HepG2 (cell line): ENCODE data around the gene FAM163B. TPM values are rescaled to one million over a fixed set of nuclear protein-coding genes. Genes with fewer than 3 reads are reported as not detected.

Source experiments
- ATAC-seq: fragments of 200-7000 bp; cut with Tn5 transposase; 3 replicates; pipeline ENCODE4 v1.9.1; 2020; ENCODE audit warnings: mild to moderate bottlenecking, moderate library complexity
- Bru-seq: library from RNA; stranded (reverse); fragments of 400-500 nt; gene quantifications from one replicate; lab custom pipeline; 2021; lab: Mats Ljungman, UMichigan
- BruChase-seq, 2 experiments: library from RNA; stranded (reverse); fragments of 400-500 nt; gene quantifications; one replicate each; lab custom pipeline; 2021; lab: Mats Ljungman, UMichigan
- BruUV-seq: library from RNA; stranded (reverse); fragments of 400-500 nt; replicated peaks from 2 replicates; lab custom pipeline; 2021; lab: Mats Ljungman, UMichigan
- CTCF ChIA-PET: fragments of 300-600 bp; formaldehyde crosslinking; extraction: SDS; loops from one replicate; lab custom pipeline; 2021; ENCODE audit warnings: low total read pairs, inconsistent platforms, low intra/inter-chr PET ratio; lab: Yijun Ruan, JAX
- POLR2A ChIA-PET: fragments of 350-600 bp; sonication (Branson Sonifier 250); formaldehyde crosslinking; loops from one replicate; lab custom pipeline; 2020; ENCODE audit warnings: antibody characterized with exemption, inconsistent platforms; lab: Yijun Ruan, JAX
- DNase-seq: peaks from one replicate; pipeline ENCODE4 v3.0.0-alpha.2; 2015; ENCODE audit warnings: low spot score
- FAIRE-seq: peaks from 3 replicates; lab custom pipeline; 2011; peaks lifted over from hg19 to GRCh38; lab: Jason Lieb, UNC
- H2AFZ ChIP-seq: one replicate; pipeline ENCODE4 v1.6.1; 2011; ENCODE audit warnings: low read length, inconsistent platforms
- H3K27ac ChIP-seq: fragments of 300-600 bp; 3 replicates; pipeline ENCODE4 v1.8.0; 2011; ENCODE audit warnings: mixed run types, mild to moderate bottlenecking, mixed read lengths, low read length, inconsistent platforms; ENCODE audit not compliant: insufficient read depth; ENCODE audit errors: extremely low read length
- H3K27me3 ChIP-seq, 2 experiments: fragments of 200-600 bp in 1 of 2; 2 replicates in 1 of 2; 3 replicates in 1 of 2; pipeline versions ENCODE4 v1.6.0 to v1.8.0; 2011; ENCODE audit warnings: low read length in 2 of 2, mild to moderate bottlenecking in 2 of 2, moderate library complexity in 2 of 2, inconsistent platforms in 1 of 2; ENCODE audit not compliant: insufficient read depth in 2 of 2, control insufficient read depth in 1 of 2
- H3K36me3 ChIP-seq, 2 experiments: fragments of 200-600 bp in 1 of 2; replicated peaks in 1 of 2; 2 replicates in 1 of 2; 3 replicates in 1 of 2; pipeline versions ENCODE4 v1.5.1 to v1.8.0; 2011; ENCODE audit warnings: low read length in 2 of 2, inconsistent platforms in 1 of 2; ENCODE audit not compliant: insufficient read depth in 2 of 2, control insufficient read depth in 1 of 2
- H3K4me1 ChIP-seq: 2 replicates; pipeline ENCODE4 v1.5.1; 2012; ENCODE audit warnings: low read length, inconsistent platforms; ENCODE audit not compliant: insufficient read depth
- H3K4me2 ChIP-seq: 2 replicates; pipeline ENCODE4 v1.6.0; 2011; ENCODE audit warnings: low read depth, low read length, inconsistent platforms
- H3K4me3 ChIP-seq, 3 experiments: fragments of 200-600 bp in 1 of 3; sonication (generic), shearing (Covaris generic) in 1 of 3; replicated peaks in 1 of 3; 2 replicates each; pipeline ENCODE4 v1.5.1; 2011 to 2016; ENCODE audit warnings: low read length in 3 of 3, inconsistent platforms in 2 of 3, low read depth in 2 of 3, mild to moderate bottlenecking in 2 of 3, control low read depth in 1 of 3, mixed read lengths in 1 of 3; ENCODE audit not compliant: insufficient read depth in 1 of 3
- H3K79me2 ChIP-seq: one replicate; pipeline ENCODE4 v1.6.1; 2011; ENCODE audit warnings: low read length, inconsistent platforms; ENCODE audit not compliant: insufficient read depth
- H3K9ac ChIP-seq: 2 replicates; pipeline ENCODE4 v1.6.0; 2011; ENCODE audit warnings: mild to moderate bottlenecking, low read depth, low read length, inconsistent platforms; ENCODE audit not compliant: insufficient read depth
- H3K9me3 ChIP-seq: 2 replicates; pipeline ENCODE4 v1.5.1; 2012; ENCODE audit warnings: mild to moderate bottlenecking, low read length
- H4K20me1 ChIP-seq: 2 replicates; pipeline ENCODE4 v1.6.0; 2011; ENCODE audit warnings: inconsistent platforms, mild to moderate bottlenecking, low read length, moderate library complexity; ENCODE audit not compliant: insufficient read depth
- HCFC1 ChIP-seq: fragments of 150-350 bp; IDR thresholded peaks from 2 replicates; pipeline ENCODE4 v1.6.1; 2014; ENCODE audit warnings: low read depth, low read length
- HDAC1 ChIP-seq: sonication (generic); formaldehyde crosslinking; IDR thresholded peaks from 2 replicates; pipeline ENCODE4 v1.5.1; 2020; ENCODE audit warnings: mild to moderate bottlenecking, missing genetic modification reagents
- MTF2 ChIP-seq: sonication (generic); formaldehyde crosslinking; IDR thresholded peaks from 2 replicates; pipeline ENCODE4 v1.5.0; 2020; ENCODE audit warnings: missing genetic modification reagents, borderline replicate concordance
- NFKB2 ChIP-seq: sonication (generic); formaldehyde crosslinking; IDR thresholded peaks from 2 replicates; pipeline ENCODE4 v1.4.0; 2020; ENCODE audit warnings: missing genetic modification reagents, borderline replicate concordance
- SNAI1 ChIP-seq: sonication (generic); formaldehyde crosslinking; IDR thresholded peaks from 2 replicates; pipeline ENCODE4 v1.5.0; 2020; ENCODE audit warnings: mild to moderate bottlenecking, missing genetic modification reagents, borderline replicate concordance
- ZNF749 ChIP-seq: sonication (generic); formaldehyde crosslinking; IDR thresholded peaks from 2 replicates; pipeline ENCODE4 v1.8.0; 2022; ENCODE audit warnings: mild to moderate bottlenecking, missing genetic modification reagents, moderate library complexity, borderline replicate concordance
- WGBS: methylation state at CpG from one replicate; pipeline ENCODE4 v1.1.6; 2017; ENCODE audit warnings: low lambda C conversion rate; 5-methylcytosine and 5-hydroxymethylcytosine counted together
- in situ Hi-C: cut with HindIII; loops from 2 replicates; pipeline ENCODE4 v1.10.0; 2017; ENCODE audit warnings: low pct_unique_long_range_greater_than_20kb; ENCODE audit not compliant: extremely low pct_ligation_motif_present
- intact Hi-C: fragments of 100-400 bp; cut with micrococcal nuclease; formaldehyde crosslinking; loops from one replicate; pipeline ENCODE4 v1.10.0; 2022; ENCODE audit not compliant: unreplicated experiment
- long read RNA-seq, 2 experiments: library from RNA in 1 of 2; library from polyadenylated mRNA in 1 of 2; stranded (forward) in 1 of 2; unstranded in 1 of 2; transcript quantifications; one replicate each; pipeline ENCODE4 v2.0.0, GENCODE V29; 2019 to 2022
- polyA minus RNA-seq, 3 experiments: library from RNA; depleted of rRNA, polyadenylated mRNA; stranded (reverse); fragments of >200 nt; gene quantifications; 2 replicates each; pipeline ENCODE4 v1.2.3, GENCODE V29; 2011; ENCODE audit warnings: low replicate concordance in 1 of 3
- polyA plus RNA-seq, 8 experiments: library from polyadenylated mRNA; depleted of rRNA in 3 of 8; stranded (reverse) in 7 of 8; unstranded in 1 of 8; fragments of >200 nt; fragmentation: Illumina TruSeq in 4 of 8; extraction: Trizol in 4 of 8; gene quantifications; 2 replicates each; pipeline versions ENCODE4 v1.2.1 to v1.2.3, GENCODE V29; 2011 to 2016; ENCODE audit warnings: low read depth in 4 of 8, missing spikeins in 1 of 8, mixed read lengths in 1 of 8; ENCODE audit not compliant: insufficient read depth in 1 of 8
- total RNA-seq, 5 experiments: library from RNA; depleted of rRNA; stranded (reverse); fragments of >200 nt; fragmentation: Illumina TruSeq; extraction: Trizol; gene quantifications; 2 replicates each; pipeline ENCODE4 v1.2.3, GENCODE V29; 2016; ENCODE audit warnings: low read depth in 1 of 5
- TF ChIP-seq, protein P1 (sequence below), 2 experiments: sonication (generic) in 1 of 2; formaldehyde crosslinking in 1 of 2; IDR thresholded peaks; 2 replicates each; pipeline versions ENCODE4 v1.6.1 to v1.9.0; 2014 to 2022; ENCODE audit warnings: antibody characterized with exemption in 1 of 2, borderline replicate concordance in 1 of 2, inconsistent platforms in 1 of 2, low read depth in 1 of 2, missing genetic modification reagents in 1 of 2
- TF ChIP-seq, protein P2 (sequence below): IDR thresholded peaks from 2 replicates; pipeline ENCODE4 v1.6.1; 2016; ENCODE audit warnings: missing genetic modification reagents, missing compliant biosample characterization
- TF ChIP-seq, protein P3 (sequence below): sonication (generic); formaldehyde crosslinking; IDR thresholded peaks from 2 replicates; pipeline ENCODE4 v1.5.1; 2020; ENCODE audit warnings: missing genetic modification reagents, mild to moderate bottlenecking, borderline replicate concordance

The FAM163B gene
- total RNA-seq (2016; rRNA removed; fragmentation: Illumina TruSeq; extraction: Trizol) (not detected in 2 replicates), polyA plus RNA-seq (2011; rRNA removed) (not detected in 2 replicates), polyA minus RNA-seq (2011; rRNA and poly(A)+ RNA removed; ENCODE audit: low replicate concordance) (not detected in 2 replicates), Bru-seq, nascent RNA (not detected), BruChase-seq, experiment 1, labeled RNA remaining after a 6-hour chase (percentile 10 among the genes with signal in this experiment), BruChase-seq, experiment 2, labeled RNA remaining after a 2-hour chase (not detected)
- not detected in 2 replicates for total RNA-seq (2016; cell fraction: cytosol; rRNA removed; fragmentation: Illumina TruSeq; extraction: Trizol; ENCODE audit: low read depth)
- total RNA-seq (2016; cell fraction: insoluble cytoplasmic fraction; rRNA removed; fragmentation: Illumina TruSeq; extraction: Trizol) = not detected in 2 replicates
- total RNA-seq (2016; cell fraction: membrane; rRNA removed; fragmentation: Illumina TruSeq; extraction: Trizol) = not detected in 2 replicates
- total RNA-seq (2016; cell fraction: nucleus; rRNA removed; fragmentation: Illumina TruSeq; extraction: Trizol) = not detected in 2 replicates
- polyA plus RNA-seq (2011; cell fraction: cytosol; rRNA removed) = not detected in 2 replicates
- polyA plus RNA-seq (2011; cell fraction: nucleus; rRNA removed) = not detected in 2 replicates
- polyA plus RNA-seq (2012) = not detected in 2 replicates
- polyA plus RNA-seq (2016; cell fraction: cytosol; fragmentation: Illumina TruSeq; extraction: Trizol; ENCODE audit: low read depth) = not detected in 2 replicates
- polyA plus RNA-seq (2016; cell fraction: insoluble cytoplasmic fraction; fragmentation: Illumina TruSeq; extraction: Trizol; ENCODE audit: low read depth) = not detected in 2 replicates
- polyA plus RNA-seq (2016; cell fraction: membrane; fragmentation: Illumina TruSeq; extraction: Trizol; ENCODE audit: low read depth) = not detected in 2 replicates
- polyA plus RNA-seq (2016; cell fraction: nucleus; fragmentation: Illumina TruSeq; extraction: Trizol; ENCODE audit: insufficient read depth, low read depth) = not detected in 2 replicates
- not detected in 2 replicates for polyA minus RNA-seq (2011; cell fraction: cytosol; rRNA and poly(A)+ RNA removed)
- not detected in 2 replicates for polyA minus RNA-seq (2011; cell fraction: nucleus; rRNA and poly(A)+ RNA removed)
- long read RNA-seq, experiment 1 = 0 reads
- long read RNA-seq, experiment 2 = 0 reads

DNA sequence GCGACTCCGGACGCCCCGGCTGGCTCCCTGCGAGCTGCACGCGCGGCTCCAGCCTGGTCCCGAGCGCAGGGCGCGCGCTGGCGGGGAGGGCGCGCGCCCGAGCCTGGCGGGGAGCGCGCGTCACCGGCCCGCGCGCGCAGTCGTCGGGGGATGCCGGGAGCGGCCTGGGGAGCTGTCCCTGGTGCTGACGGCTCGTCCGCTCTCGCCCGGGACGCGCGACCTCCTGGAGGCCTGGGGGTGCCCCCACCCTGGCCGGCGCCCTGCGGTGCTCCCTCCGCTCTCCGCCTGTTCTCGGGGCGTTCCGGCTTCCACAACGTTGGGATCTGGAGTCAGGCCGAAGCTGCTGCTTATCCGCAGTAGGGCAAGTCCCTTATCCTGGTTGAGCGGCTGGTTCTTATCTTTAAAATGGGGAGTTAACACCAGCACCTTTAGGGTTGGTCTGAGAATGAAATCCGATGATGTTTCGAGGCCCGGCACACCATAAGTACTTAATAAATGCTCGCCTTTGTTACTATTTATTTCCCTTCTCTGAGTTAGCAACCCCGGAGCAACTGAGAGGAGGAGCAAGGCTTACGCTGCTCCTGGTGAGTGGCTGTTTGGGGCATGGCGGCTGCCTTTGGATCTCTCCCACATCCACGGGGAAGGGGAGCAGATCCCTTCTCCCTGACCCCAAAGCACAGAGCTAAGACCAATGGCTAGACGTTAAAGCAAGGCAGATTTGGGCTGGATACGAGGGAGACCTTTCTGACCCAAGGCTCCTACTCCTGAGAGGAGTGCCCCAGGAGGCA lies at the start of gene FAM163B:
Gene FAM163B, minus strand, starts transcription at position 79 of the 788 bp plus-strand sequence. CDS start 29,166 bp downstream, outside the sequence.
- Histone ChIP-seq H2AFZ (no peak within 1 kb of the TSS), H3K36me3 (no peaks in the 10 kb centered on the region), H3K79me2 (no peaks in the 10 kb centered on the region), H3K4me3 (no peak within 1 kb of the TSS; a peak in 1 of 6 replicates), H3K9ac (no peak within 1 kb of the TSS), H4K20me1 (0 out of 2 replicates have a peak, but pooled peaks cover 3% of the 10 kb centered on the region), H3K4me1 (no peaks in the 10 kb centered on the region), H3K27me3 (peaks cover 15 to 80% of the 10 kb centered on the region in 2 experiments), H3K4me2 (no peak within 1 kb of the TSS), H3K27ac (no peak within 1 kb of the TSS), H3K9me3 (no peaks in the 10 kb centered on the region)
- POLR2A ChIA-PET = no interaction called here
- 23% methylated on average over 10 of the region's 61 CpGs for WGBS
- CTCF ChIA-PET = no interaction called here
- DNase-seq (no peak), ATAC-seq (peak; percentile 65), FAIRE-seq (no peak)
- BruUV-seq = no TSS peak
- intact Hi-C loops = no loop called here
- in situ Hi-C loops = no loop called here
- TF ChIP-seq NFKB2 (peak; percentile 79; the same call in 1 of the 2 replicates), MTF2 (CRISPR knock-in tag) (no peak), HCFC1 (no peak), HDAC1 (CRISPR knock-in tag) (0 out of 2 replicates have a peak, but pooled peaks have one; percentile 25), ZNF749 (CRISPR knock-in tag) (no peak), SNAI1 (no peak)
- TF ChIP-seq, protein P1, sequence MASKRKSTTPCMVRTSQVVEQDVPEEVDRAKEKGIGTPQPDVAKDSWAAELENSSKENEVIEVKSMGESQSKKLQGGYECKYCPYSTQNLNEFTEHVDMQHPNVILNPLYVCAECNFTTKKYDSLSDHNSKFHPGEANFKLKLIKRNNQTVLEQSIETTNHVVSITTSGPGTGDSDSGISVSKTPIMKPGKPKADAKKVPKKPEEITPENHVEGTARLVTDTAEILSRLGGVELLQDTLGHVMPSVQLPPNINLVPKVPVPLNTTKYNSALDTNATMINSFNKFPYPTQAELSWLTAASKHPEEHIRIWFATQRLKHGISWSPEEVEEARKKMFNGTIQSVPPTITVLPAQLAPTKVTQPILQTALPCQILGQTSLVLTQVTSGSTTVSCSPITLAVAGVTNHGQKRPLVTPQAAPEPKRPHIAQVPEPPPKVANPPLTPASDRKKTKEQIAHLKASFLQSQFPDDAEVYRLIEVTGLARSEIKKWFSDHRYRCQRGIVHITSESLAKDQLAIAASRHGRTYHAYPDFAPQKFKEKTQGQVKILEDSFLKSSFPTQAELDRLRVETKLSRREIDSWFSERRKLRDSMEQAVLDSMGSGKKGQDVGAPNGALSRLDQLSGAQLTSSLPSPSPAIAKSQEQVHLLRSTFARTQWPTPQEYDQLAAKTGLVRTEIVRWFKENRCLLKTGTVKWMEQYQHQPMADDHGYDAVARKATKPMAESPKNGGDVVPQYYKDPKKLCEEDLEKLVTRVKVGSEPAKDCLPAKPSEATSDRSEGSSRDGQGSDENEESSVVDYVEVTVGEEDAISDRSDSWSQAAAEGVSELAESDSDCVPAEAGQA (IDR thresholded peaks at IDR 0.05; ENCODE audit: low read depth) = no peak
- TF ChIP-seq, protein P1 (CRISPR knock-in tag; IDR thresholded peaks at IDR 0.05; ENCODE audit: borderline replicate concordance) = no peak
- TF ChIP-seq, protein P2, sequence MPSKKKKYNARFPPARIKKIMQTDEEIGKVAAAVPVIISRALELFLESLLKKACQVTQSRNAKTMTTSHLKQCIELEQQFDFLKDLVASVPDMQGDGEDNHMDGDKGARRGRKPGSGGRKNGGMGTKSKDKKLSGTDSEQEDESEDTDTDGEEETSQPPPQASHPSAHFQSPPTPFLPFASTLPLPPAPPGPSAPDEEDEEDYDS (CRISPR knock-in tag) = no peak
- TF ChIP-seq, protein P3, sequence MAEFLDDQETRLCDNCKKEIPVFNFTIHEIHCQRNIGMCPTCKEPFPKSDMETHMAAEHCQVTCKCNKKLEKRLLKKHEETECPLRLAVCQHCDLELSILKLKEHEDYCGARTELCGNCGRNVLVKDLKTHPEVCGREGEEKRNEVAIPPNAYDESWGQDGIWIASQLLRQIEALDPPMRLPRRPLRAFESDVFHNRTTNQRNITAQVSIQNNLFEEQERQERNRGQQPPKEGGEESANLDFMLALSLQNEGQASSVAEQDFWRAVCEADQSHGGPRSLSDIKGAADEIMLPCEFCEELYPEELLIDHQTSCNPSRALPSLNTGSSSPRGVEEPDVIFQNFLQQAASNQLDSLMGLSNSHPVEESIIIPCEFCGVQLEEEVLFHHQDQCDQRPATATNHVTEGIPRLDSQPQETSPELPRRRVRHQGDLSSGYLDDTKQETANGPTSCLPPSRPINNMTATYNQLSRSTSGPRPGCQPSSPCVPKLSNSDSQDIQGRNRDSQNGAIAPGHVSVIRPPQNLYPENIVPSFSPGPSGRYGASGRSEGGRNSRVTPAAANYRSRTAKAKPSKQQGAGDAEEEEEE (CRISPR knock-in tag) = no peak
